GM18519 (cell line): ENCODE results near the gene ILF2.
"Not testable (repeated sequence)": the region's sequence is repeated elsewhere in the genome, so short reads cannot be mapped to it uniquely, and the experiment has no call there.

ENCODE experiments used
- ATAC-seq: cut with Tn5 transposase; IDR thresholded peaks from one replicate; pipeline ENCODE4 v1.9.1; 2021; ENCODE audit warnings: mild to moderate bottlenecking, moderate library complexity; ENCODE audit not compliant: unreplicated experiment, low FRiP score

ILF2 gene

DNA sequence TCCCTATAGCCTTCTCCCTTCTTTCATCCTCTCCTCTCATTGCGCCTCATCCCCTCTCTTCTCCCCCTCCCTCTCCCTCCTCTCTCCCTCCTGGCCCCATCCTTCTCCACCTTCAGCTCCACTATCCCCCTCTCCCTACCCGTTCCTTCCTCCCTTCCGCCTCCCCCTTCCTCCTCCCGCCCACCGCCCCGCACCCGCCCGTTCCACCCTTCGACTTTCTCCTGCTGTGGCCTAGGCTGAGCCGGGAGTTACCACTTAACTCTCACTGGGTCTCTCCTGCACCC is 9.3 kb upstream of the ILF2 start:
- ATAC-seq = no peak

DNA sequence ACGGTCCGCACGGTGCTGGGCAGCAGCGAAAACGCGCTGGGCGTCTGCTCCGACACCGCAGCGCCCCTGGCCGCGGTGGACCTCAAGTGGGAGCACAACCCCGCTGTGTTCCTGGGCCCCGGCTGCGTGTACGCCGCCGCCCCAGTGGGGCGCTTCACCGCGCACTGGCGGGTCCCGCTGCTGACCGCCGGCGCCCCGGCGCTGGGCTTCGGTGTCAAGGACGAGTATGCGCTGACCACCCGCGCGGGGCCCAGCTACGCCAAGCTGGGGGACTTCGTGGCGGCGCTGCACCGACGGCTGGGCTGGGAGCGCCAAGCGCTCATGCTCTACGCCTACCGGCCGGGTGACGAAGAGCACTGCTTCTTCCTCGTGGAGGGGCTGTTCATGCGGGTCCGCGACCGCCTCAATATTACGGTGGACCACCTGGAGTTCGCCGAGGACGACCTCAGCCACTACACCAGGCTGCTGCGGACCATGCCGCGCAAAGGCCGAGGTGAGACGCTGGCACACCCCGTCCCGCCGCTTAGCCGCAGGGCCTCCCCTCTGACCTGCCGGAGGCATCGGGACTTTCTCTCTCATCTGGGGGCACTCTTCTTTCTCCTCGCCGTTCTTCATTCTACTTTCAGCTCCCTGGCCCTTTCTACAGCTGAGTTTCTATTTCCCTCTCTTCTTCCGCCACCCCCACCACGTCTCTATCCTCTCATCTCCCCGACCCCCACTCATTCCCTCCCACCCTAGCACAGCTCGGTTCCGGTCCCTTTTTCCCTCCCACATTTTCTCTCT is 8.7 kb upstream of the ILF2 start:
- ATAC-seq = no peak

DNA sequence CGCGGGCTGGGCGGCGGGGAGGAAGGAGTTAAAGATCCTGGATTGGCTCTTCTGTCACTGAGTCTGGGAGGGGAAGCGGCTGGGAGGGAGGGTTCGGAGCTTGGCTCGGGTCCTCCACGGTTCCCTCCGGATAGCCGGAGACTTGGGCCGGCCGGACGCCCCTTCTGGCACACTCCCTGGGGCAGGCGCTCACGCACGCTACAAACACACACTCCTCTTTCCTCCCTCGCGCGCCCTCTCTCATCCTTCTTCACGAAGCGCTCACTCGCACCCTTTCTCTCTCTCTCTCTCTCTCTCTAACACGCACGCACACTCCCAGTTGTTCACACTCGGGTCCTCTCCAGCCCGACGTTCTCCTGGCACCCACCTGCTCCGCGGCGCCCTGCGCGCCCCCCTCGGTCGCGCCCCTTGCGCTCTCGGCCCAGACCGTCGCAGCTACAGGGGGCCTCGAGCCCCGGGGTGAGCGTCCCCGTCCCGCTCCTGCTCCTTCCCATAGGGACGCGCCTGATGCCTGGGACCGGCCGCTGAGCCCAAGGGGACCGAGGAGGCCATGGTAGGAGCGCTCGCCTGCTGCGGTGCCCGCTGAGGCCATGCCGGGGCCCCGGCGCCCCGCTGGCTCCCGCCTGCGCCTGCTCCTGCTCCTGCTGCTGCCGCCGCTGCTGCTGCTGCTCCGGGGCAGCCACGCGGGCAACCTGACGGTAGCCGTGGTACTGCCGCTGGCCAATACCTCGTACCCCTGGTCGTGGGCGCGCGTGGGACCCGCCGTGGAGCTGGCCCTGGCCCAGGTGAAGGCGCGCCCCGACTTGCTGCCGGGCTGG is 7.9 kb upstream of the ILF2 start, which contains the start of gene NPR1:
TSS of gene NPR1 (plus strand) at position 170 of the 818 bp plus-strand sequence. CDS start at position 591, 421 bp downstream.
- no peak for ATAC-seq

DNA sequence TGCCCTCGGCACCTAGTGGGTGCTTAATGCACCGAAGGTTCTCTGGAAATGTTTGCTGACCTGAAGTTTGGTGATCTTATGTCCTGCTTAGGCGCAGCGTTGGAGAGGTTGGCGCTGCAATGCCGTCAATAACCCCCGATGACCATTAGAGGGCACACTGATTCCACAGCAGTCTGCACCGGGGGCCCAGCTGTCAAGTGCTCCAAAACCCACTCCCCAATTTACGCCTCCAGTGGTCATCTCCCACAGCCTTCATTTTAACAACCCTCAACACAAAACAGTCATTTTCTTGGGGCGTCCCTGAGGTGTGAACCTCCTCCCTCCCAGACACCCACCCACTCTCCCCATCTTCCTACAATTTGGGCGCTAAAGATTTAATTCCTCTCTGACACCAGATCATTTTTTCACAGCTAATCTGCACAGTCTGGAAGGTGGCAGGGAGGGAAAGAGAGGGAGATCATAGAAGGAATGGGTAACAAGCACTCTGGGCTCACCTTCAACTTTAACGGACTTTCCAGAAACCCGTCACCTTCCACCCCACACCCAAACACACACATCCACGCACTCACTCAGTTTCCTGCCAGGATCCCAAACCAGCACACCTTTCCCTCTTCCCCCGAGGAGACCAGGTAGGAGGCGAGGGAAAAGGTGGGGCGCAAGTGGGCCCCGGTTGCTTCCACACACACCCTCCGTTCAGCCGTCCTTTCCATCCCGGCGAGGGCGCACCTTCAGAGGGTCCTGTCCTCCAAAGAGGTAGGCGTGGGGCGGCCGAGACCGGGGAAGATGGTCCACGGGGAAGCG is 7.1 kb upstream of the ILF2 start:
- ATAC-seq = no peak

DNA sequence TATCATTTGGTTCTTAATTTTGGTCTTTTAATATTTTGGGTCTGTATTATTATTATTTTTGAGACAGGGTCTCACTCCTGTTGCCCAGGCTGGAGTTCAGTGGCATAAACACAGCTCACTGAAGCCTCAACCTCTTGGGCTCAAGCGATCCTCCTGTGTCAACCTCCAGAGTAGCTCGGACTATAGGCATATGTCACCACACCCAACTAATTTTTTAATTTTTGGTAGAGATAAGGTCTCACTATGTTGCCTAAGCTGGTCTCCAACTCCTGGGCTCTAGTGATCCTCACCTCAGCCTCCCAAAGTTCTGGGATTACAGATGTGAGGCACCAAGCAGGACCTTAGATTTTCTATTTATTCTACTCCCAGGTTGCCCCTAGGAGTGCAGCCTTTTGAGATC is 2.7 kb upstream of the ILF2 start:
- no peak for ATAC-seq

DNA sequence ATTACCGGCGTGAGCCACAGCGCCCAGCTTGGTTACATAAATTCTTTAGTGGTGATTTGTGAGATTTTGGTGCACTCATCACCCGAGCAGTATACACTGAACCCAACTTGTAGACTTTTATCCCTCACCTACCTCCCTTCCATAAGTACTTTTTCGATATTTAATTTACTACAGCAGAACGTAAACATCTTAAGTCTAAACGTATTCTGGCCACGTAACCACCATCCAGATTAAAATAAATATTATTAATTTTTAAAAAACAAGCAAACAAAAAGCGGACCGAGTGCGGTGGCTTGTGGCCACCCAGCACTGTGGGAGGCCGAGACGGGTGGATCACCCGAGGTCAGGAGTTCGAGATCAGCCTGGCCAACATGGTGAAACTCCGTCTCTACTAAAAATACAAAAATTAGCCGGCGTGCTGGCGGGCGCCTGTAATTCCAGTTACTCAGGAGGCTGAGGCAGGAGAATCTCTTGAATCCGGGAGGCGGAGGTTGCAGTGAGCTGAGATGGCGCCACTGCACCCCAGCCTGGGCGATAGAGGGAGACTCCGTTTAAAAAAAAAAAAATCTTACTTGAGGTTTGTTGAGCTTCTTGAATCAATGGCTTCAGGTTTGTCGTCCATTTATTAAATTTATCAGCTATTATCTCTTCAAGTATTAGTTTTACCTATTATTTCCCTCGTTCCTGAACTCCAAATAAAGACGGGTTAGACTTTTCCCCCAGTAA is 998 bp upstream of the ILF2 start:
- peak; percentile 1 for ATAC-seq

DNA sequence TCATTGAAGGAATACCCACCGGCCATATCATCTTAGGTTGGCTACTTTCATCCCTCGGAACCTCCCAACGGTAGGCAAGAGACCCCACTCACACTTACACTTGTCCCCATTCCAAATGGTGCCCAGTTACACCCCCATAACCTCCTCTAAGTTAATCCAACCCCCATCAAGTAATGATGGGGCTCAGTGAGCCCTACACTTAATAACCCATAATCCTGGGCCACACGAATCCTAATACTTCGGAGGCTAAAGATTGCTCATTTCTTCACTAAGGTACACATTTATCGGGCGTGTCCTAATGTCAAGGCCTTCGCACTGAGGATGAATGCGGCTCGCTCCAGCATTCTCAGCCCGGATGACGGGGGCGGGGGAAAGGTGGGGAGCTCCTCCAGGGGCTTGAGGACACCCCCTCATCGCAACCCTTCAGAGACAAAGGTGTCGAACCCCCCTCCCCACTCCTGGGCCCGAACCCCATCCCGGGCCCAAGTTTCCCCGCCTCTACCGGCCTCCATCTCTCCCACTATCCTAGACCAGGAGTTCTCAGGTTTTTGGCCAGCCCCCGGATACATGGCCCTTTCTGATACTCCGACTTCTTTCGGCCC is 435 bp downstream of the ILF2 start:
- ATAC-seq = no peak

DNA sequence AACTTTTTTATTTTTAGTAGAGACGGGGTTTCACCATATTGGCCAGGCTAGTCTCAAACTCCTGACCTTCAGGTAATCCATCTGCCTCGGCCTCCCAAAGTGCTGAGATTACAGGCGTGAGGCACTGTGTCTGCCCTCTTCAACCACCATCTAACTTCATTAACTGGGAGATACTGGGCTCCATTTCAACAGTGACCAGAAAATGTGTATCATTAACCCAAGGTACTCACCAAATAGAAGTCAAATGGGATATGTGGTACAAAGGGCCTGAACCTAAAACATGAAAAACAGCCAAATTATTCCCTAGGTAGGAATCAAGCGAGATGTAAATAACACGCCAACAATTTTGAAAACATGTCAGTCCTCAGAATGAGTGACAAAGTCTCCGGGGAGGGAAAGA is 1.2 kb downstream of the ILF2 start:
- no peak for ATAC-seq

DNA sequence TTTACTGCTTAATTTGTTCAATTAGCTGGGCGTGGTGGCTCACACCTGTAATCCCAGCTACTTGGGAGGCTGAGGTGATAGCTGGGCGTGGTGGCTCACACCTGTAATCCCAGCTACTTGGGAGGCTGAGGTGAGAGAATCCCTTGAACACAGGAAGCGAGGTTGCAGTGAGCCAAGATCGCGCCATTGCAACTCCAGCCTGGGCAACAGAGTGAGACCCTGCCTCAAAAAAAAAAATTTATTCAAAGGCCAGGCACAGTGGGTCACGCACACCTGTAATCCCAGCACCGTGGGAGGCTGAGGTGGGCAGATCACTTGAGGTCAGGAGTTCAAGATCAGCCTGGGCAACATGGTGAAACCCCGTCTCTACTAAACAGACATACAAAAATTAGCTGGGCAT is 2.1 kb downstream of the ILF2 start:
- ATAC-seq = not testable (repeated sequence)

DNA sequence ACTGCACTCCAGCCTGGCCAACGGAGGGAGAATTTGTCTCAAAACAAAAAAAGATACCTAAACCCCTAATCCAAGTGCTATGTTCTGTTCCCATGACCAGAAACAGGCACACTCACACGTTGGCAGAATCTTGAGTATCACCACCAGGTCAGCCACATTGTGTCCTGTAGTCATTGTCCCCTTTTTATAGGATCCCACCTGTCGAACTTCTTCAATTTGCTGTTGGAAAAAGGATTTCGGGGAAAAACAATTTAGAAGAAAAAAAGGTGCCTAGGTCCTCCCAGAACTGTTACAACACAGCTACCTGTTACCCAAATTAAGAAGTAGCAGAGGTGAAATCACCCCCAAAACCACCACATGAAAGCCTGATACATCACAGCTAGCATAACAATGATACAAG is 3.4 kb downstream of the ILF2 start:
- ATAC-seq = no peak

DNA sequence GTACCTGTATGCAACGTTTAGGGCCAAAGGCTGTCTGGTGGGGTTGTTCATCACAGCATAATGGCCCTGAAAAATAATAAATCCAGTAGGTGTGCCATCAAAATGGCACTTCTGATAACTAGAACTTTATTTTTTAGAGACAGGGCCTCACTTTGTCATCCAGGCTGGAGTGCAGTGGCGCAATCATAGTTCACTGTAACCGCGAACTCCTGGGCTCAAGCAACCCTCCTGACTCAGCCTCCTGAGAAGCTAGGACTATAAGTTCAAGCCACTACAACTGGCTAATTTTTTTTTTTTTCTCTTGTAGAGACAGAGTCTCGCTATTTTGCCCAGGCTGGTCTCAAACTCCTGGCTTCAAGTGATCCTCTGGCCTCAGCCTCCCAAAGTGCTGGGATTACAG is 7.6 kb downstream of the ILF2 start:
- no peak for ATAC-seq

DNA sequence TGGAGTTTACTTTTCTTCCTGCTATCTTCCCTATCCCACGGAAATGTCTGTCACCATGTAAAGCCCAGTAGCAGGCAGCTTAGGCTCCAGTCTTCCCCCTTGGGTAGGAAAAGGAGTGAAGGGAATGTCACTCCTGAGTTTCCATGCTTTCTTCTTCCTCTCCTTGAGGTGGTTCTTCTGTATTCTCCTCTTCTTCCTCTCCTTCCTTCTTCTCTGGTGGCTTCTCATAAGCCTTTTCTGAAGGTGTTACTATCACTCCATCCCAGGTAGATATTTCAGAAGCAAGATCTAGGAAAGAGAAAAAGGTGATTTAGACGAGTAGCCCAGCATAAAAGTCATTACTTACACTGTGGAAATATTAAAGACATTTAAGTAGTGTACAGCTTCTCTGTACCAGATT is 8.5 kb downstream of the ILF2 start:
- ATAC-seq = no peak

DNA sequence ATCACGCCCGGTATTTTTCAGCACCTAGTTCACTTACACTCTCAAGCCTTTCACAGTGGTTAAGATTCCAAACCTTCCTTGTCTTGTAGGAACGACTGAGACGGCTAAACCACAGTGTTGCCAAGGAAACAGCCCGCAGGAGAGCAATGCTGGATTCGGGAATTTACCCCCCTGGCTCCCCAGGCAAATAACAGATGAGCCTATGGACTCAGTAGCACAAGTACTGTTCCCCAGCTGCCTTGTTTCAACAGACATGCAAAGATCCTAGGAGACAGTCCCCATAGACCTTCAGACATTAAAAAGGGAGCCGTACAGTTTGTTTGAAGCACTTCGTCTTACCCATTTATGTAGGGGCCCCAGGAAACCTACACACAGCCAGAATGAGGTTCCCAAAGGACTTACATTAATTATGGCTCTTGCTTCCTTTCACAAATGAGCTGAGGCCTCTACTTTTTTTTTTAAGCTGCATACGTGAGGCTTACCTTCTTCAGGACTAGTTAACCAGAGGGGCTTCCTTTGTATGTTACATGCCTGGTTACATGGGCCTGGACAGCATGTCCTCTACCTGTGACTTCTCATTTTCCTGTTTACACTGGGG is 9.6 kb downstream of the ILF2 start:
- ATAC-seq = no peak

DNA sequence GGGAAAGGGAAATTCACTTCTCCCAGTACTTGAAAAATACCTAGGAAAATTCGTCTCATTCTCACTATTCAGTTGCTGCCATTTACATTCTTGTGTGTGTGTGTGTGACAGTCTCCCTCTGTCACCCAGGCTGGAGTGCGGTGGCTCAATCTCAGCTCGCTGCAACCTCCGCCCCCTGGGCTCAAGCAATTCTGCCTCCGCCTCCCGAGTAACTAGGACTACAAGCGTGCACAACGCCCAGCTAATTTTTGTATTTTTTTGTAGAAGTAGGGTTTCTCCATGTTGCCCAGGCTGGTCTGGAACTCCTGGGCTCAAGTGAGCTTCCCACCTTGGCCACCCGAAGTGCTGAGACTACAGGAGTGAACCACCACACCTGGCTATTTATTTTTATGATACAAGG is 11.1 kb downstream of the ILF2 start:
- no peak for ATAC-seq

DNA sequence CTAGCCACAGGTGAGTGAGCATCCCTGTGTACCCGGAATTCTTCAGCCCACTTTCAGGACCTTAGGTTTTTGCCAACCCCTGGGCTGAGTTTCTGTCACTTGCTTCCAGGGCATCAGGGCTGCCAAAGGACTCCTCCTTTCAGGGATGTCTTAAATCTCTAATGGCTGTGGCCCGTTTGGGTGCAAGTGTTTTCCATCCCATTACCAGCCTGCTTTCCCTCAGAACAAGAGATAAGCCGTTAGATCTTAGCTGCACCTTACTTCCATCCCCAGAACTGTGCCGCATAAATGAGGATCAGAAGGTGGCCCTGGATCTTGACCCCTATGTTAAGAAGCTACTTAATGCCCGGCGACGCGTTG is 11.6 kb downstream of the ILF2 start:
- ATAC-seq = no peak

DNA sequence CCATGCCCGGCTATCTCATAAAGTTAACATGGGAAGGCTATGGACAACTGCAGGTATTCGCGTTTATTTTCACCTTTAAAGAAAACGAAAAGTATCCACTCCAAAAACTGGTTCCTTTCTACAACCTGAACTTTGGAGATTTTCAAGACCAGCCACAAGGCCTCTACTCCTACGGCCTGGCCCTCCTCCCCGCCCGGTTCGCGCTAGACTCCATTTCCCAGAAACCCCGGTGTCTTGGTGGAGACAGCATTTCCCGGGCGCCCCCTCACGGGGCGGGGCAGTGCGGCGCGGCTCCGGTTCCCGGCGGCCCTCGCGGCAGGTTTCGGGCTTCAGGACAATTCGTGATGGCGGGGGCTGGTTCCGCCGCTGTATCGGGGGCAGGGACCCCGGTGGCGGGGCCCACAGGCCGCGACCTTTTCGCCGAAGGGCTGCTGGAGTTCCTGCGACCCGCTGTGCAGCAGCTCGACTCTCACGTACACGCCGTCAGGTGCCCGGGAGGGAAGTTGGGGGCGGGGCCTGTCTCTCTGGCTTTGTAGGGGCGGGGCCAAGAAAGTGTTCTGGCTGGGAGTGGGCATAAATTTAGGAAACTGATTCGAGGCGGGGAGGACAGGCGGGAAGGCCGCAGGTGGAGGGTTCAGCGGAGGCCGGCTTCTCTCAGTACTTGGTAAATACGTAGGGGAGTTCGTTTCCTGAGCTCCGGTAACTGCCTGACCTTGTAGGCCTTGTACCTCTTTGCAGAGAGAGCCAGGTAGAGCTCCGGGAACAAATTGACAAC is 12.2 kb downstream of the ILF2 start, which contains the start of gene SNAPIN:
TSS of gene SNAPIN (plus strand) at position 304 of the 775 bp plus-strand sequence. CDS start at position 345, 41 bp downstream.
- ATAC-seq = peak; percentile 65

DNA sequence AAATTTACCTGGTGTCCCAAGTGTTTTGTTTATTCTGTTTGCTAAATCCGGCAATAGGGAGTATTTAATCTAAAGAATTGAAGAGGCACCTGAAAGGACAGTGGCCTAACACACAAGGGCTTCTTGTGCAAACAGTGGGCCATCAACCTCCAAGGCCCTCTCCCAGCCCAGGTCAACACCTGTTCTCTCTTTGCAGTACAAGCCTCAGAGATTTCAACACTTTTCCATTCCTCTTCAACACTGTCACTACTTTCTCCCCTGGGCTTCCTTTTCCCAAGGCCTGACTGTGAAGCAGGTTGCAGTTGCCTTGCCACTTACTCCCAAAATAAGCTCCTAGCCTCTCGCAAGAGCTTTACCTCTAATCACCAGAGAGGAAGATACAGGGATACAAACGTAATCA is 15.5 kb downstream of the ILF2 start:
- no peak for ATAC-seq

DNA sequence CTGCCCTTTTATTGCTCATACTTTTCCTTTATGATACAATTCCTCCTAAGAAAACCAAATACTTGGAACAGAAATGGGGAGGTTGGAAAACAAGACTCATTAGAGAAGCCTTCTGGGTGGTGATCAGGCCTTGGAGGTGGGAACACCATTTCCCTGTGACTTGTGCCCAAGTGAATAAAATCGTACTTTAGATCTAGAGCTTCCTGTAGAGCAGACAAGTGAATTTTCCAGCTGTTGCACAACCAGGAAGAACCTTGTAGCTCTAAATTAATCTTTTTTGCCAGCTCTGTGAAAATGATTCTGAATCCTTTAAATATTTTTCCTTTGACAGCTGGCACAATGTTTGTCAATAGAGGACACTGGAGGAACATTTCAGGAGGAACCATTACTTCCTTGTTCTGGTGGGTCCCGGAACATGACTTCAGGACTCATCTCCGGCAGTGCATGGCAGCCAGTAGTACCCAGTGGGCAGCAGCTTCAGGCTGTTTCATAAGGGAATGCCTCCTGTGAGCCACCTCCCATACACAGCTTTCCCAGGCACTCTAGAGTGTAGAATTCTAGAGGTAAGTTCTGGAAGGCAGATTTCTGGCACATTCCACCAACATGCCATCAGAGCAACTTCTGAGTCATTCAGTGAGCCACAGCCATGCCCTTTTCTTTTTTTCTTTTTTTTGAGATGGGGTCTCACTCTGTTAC is 17.8 kb downstream of the ILF2 start:
- no peak for ATAC-seq
